SK-N-SH (cell line): Measurements from ENCODE around the gene OR8G1.

Experiments used
- RFX5 ChIP-seq: IDR thresholded peaks from 2 replicates; pipeline ENCODE4 v1.6.1; 2012; ENCODE audit warnings: mild to moderate bottlenecking, improper control_type of control experiment, low read length
- TF ChIP-seq, protein P1 (sequence below): fragments of 200-600 bp; sonication (generic); IDR thresholded peaks from 2 replicates; pipeline ENCODE4 v1.6.1; 2017; ENCODE audit warnings: antibody characterized with exemption, mild to moderate bottlenecking, moderate library complexity
- TF ChIP-seq, protein P2 (sequence below): fragments of 150-350 bp; IDR thresholded peaks from 2 replicates; pipeline ENCODE4 v1.6.1; 2016; ENCODE audit warnings: mild to moderate bottlenecking, low read depth, low read length

DNA sequence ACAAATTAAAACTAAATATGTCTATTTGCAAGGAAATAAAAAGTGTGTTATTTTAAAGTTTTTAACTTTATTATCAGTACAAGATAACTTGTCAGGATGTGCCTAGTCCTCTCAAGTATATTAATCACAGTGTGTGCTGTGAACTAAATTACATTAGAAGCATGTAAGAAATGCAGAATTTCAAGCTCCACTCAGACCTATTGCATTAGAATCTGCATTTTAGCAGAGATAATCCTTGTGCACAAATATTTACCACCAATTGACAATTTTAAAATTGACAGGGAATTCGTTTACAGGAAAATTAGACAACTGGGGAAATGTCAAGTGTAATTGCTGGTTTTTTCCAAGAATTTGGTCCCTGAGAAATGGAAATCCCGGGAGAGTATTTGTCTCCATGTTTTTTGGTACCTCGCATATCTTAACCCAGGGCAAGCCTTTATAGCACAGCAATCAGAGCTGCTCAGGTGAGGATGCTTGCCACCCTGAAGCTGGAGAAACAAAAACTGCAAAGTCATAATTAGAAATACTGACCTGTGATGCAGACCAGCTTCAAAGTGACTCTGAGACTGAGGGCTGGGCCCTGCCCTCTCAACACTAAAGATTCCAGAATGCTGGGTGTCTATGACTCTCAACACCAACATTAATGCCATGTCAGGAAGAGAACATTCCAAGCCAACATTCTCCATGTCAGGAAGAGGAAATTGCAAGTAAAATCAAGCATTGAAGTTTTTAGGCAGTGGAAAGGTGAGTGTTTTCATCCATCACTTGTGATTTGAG is at the start of gene OR8G1:
- TF ChIP-seq RFX5, result no peak
- TF ChIP-seq, protein P1, sequence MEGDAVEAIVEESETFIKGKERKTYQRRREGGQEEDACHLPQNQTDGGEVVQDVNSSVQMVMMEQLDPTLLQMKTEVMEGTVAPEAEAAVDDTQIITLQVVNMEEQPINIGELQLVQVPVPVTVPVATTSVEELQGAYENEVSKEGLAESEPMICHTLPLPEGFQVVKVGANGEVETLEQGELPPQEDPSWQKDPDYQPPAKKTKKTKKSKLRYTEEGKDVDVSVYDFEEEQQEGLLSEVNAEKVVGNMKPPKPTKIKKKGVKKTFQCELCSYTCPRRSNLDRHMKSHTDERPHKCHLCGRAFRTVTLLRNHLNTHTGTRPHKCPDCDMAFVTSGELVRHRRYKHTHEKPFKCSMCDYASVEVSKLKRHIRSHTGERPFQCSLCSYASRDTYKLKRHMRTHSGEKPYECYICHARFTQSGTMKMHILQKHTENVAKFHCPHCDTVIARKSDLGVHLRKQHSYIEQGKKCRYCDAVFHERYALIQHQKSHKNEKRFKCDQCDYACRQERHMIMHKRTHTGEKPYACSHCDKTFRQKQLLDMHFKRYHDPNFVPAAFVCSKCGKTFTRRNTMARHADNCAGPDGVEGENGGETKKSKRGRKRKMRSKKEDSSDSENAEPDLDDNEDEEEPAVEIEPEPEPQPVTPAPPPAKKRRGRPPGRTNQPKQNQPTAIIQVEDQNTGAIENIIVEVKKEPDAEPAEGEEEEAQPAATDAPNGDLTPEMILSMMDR, result no peak
- TF ChIP-seq, protein P2, sequence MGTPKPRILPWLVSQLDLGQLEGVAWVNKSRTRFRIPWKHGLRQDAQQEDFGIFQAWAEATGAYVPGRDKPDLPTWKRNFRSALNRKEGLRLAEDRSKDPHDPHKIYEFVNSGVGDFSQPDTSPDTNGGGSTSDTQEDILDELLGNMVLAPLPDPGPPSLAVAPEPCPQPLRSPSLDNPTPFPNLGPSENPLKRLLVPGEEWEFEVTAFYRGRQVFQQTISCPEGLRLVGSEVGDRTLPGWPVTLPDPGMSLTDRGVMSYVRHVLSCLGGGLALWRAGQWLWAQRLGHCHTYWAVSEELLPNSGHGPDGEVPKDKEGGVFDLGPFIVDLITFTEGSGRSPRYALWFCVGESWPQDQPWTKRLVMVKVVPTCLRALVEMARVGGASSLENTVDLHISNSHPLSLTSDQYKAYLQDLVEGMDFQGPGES, result no peak
